HFF-Myc (cell line): ENCODE results near the gene SEC14L5.

ENCODE experiments used
- DNase-seq: peaks from one replicate; pipeline ENCODE4 v3.0.0-alpha.2; 2011; ENCODE audit warnings: low read depth; ENCODE audit errors: extremely low read depth
- H3K4me3 ChIP-seq: replicated peaks from 2 replicates; pipeline ENCODE4 v1.5.1; 2011; ENCODE audit warnings: low read depth, mild to moderate bottlenecking, control low read depth, low read length
- TF ChIP-seq, protein P1 (sequence below): IDR thresholded peaks from 2 replicates; pipeline ENCODE4 v1.5.1; 2012; ENCODE audit warnings: mild to moderate bottlenecking, low read depth, low read length, control low read depth; ENCODE audit errors: missing control alignments

The SEC14L5 gene

DNA sequence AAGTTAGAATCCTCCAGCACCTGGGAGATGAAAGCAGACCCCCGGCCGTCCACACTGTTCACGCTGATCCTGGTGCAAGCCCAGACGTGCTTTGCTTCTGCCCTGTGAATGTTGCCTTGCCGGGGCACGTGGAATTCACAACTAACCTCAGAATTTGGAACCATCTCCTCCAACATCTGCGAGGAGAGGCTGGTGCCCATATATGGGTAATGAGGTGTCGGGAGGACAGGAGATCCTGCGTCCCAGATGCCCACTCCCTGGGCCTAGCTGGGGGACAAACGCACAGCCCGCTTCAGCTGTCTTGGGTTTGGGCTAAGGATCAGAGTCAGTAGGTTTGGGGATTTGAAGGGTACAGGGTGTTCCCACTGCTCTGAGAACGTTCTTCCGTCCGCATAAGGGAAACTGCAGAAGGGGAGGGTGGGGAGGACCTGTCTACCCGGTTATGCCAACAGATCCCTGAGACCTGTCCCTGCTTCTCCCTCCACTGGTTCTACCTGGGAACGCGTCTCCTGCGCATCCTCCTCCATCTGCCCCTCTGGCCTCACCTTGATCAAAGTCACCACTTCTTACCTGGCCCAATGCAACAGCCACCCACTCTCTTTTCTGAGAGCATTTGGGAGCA is 35.3 kb upstream of the SEC14L5 start:
- DNase-seq: no peak

DNA sequence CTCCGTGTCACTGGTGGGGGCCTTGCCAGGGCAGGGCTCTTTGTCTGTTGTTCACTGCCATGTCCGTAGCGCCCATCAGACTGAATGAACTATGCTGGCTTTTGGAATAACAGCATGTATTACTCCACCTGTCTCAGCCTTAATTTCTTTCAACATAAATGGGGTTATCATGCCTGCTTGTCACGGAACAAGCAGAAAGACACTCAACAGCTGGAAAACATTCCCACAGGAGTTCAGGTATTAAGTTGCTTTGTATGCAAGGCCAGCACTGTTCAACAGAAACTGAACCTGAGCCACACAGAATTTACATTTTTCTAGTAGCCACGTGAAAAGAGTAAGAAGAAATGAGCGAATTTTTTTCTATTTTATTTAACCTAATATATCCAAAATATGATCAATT is 34.3 kb upstream of the SEC14L5 start:
- DNase-seq: no peak
- TF ChIP-seq, protein P1, sequence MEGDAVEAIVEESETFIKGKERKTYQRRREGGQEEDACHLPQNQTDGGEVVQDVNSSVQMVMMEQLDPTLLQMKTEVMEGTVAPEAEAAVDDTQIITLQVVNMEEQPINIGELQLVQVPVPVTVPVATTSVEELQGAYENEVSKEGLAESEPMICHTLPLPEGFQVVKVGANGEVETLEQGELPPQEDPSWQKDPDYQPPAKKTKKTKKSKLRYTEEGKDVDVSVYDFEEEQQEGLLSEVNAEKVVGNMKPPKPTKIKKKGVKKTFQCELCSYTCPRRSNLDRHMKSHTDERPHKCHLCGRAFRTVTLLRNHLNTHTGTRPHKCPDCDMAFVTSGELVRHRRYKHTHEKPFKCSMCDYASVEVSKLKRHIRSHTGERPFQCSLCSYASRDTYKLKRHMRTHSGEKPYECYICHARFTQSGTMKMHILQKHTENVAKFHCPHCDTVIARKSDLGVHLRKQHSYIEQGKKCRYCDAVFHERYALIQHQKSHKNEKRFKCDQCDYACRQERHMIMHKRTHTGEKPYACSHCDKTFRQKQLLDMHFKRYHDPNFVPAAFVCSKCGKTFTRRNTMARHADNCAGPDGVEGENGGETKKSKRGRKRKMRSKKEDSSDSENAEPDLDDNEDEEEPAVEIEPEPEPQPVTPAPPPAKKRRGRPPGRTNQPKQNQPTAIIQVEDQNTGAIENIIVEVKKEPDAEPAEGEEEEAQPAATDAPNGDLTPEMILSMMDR: no peak
- no peak overlapping the region for H3K4me3 ChIP-seq

More for the DNA sequence above, 35.3 kb upstream of the SEC14L5 start:
- H3K4me3 ChIP-seq: no peak overlapping the region
- TF ChIP-seq, protein P1: no peak

DNA sequence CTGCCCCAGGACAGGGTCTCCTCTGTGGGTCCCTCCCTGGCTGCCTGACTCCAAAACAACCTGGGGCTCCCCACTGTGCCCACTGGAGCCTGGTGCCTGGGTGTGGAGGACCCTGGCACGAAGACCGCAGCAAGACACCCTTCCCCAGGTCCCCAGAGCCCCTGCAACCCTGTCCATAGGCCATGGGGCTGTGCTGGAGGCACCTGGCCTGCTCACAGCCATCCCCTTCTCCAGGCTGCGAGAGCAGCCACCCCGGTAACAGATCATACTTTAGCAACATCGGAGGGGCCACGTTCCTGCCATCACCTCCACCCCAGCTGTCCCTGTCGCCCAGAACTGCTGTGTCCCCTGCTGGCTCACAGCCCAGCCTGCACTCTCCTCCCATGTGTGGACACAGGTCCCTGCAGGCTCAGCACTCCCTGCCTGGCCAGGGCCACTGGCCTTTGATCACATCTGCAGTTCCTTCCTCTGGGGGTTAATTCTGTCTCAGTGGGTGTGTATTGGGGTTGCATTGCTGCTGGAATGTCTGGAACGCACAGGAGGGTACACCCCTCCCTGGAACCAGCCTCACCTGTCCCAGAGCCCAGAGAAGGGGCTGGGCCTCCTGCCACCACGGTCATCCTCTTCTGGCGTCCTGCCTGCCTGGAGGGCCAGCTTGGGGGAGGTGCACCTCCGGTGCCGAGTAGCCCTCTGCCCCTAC is 33.4 kb upstream of the SEC14L5 start:
- H3K4me3 ChIP-seq: no peak overlapping the region
- TF ChIP-seq, protein P1: no peak
- DNase-seq: no peak

DNA sequence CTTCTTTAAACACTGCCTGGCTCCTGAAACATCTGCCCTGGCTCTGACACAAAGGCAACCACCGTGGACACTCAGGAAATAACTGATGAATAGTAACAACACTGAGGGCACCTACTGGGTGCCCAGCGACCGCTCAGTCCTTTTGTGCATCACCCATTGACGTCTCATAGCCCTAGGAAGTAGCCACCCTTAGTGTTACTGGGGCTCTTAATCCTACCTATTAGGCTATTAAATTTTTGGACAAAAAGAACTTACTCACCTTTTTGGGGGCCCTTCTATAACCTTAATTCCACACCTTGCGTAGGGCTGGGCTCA is 32.9 kb upstream of the SEC14L5 start:
- no peak for DNase-seq
- TF ChIP-seq, protein P1: no peak
- H3K4me3 ChIP-seq: no peak overlapping the region

DNA sequence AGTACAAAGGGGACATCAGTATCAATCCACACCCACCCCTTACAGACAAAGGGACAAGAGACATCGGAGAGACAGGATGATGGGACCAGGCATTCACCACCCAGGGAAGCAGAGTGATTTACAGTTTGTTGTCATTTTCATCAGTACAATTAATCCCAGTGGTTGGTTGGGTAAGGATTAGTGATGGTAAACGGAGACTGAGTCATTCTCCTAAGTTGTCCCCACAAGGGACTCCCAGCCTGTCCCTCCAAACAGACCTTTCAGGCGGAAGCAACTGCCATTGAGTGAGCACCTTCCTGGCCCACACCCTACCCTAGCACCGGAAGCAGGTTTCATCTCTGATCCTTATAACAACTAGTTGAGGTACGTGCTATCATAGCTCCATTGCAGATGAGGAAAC is 32.3 kb upstream of the SEC14L5 start:
- no peak overlapping the region for H3K4me3 ChIP-seq
- no peak for DNase-seq
- TF ChIP-seq, protein P1: no peak

DNA sequence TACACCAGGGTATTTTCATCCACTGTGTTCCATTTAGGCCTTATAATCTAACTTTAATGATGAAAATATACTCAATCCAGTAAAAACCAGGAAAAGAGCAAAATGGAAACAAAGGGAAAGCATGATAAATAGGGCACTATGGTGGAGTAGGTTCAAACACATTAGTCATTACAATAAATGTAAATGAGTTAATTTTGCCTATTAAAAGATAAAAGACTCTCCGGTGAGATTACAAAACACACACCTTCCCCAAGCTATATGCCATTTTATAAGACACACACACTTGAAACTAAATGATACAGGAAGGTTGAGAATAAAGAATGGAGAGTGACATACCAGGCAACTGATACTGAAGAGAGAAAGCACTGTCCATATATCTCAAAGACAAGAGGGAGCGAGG is 31.2 kb upstream of the SEC14L5 start:
- DNase-seq: no peak
- H3K4me3 ChIP-seq: no peak overlapping the region
- TF ChIP-seq, protein P1: no peak
